ENCODE data around the gene TSFM. TPM values are rescaled to one million over a fixed set of nuclear protein-coding genes. Genes with fewer than 3 reads are reported as not detected.
"Not testable (repeated sequence)": the region's sequence is repeated elsewhere in the genome, so short reads cannot be mapped to it uniquely, and the experiment has no call there.

The TSFM gene
- total RNA-seq, 1 experiment from 2014 or later, result 31.3 TPM

GRCh38 chr12:57815177-57816000, 32.8 kb downstream of the TSFM start:
- DNase-seq (ENCODE audit: low read depth), result no peak

GRCh38 chr12:57816001-57816854, 33.6 kb downstream of the TSFM start:
- no peak for DNase-seq (ENCODE audit: low read depth)

- DNase-seq (ENCODE audit: low read depth), result peak; percentile 24
These were observed 34.2 kb downstream of the TSFM start for GRCh38 chr12:57816855-57817151.

GRCh38 chr12:57817261-57817989, 34.8 kb downstream of the TSFM start:
- no peak for DNase-seq (ENCODE audit: low read depth)

GRCh38 chr12:57817990-57818331, 35.4 kb downstream of the TSFM start:
- DNase-seq (ENCODE audit: low read depth), result not testable (repeated sequence)

- DNase-seq (ENCODE audit: low read depth), result not testable (repeated sequence)
These were observed 37.5 kb downstream of the TSFM start for GRCh38 chr12:57820119-57820518.

- not testable (repeated sequence) for DNase-seq (ENCODE audit: low read depth)
These were observed 38.4 kb downstream of the TSFM start for GRCh38 chr12:57821015-57821414.

- no peak for DNase-seq (ENCODE audit: low read depth)
These were observed 39.1 kb downstream of the TSFM start for GRCh38 chr12:57821474-57822214.

- DNase-seq (ENCODE audit: low read depth), result no peak
These were observed 40.0 kb downstream of the TSFM start for GRCh38 chr12:57822392-57823130.

GRCh38 chr12:57823131-57823907, 40.7 kb downstream of the TSFM start:
- DNase-seq (ENCODE audit: low read depth), result no peak

- no peak for DNase-seq (ENCODE audit: low read depth)
These were observed 41.5 kb downstream of the TSFM start for GRCh38 chr12:57823908-57824640.

GRCh38 chr12:57825451-57825850, 42.9 kb downstream of the TSFM start:
- DNase-seq (ENCODE audit: low read depth), result no peak

GRCh38 chr12:57826400-57826799, 43.8 kb downstream of the TSFM start:
- DNase-seq (ENCODE audit: low read depth), result no peak

- DNase-seq (ENCODE audit: low read depth), result no peak
These were observed 44.4 kb downstream of the TSFM start for GRCh38 chr12:57826966-57827365.

GRCh38 chr12:57829025-57829777, 46.6 kb downstream of the TSFM start:
- DNase-seq (ENCODE audit: low read depth), result no peak

GRCh38 chr12:57830393-57830792, 47.8 kb downstream of the TSFM start:
- DNase-seq (ENCODE audit: low read depth), result no peak

- DNase-seq (ENCODE audit: low read depth), result peak; percentile 53
These were observed 50.4 kb downstream of the TSFM start for GRCh38 chr12:57832966-57833365.

GRCh38 chr12:57833672-57834071, 51.1 kb downstream of the TSFM start:
- DNase-seq (ENCODE audit: low read depth), result no peak

Data from LHCN-M2 (cell line).